ENCODE data around the gene SLC20A1. TPM values are rescaled to one million over a fixed set of nuclear protein-coding genes. Genes with fewer than 3 reads are reported as not detected.

SLC20A1 gene
- total RNA-seq, 1 experiment from 2014 or later: 154 TPM

DNA sequence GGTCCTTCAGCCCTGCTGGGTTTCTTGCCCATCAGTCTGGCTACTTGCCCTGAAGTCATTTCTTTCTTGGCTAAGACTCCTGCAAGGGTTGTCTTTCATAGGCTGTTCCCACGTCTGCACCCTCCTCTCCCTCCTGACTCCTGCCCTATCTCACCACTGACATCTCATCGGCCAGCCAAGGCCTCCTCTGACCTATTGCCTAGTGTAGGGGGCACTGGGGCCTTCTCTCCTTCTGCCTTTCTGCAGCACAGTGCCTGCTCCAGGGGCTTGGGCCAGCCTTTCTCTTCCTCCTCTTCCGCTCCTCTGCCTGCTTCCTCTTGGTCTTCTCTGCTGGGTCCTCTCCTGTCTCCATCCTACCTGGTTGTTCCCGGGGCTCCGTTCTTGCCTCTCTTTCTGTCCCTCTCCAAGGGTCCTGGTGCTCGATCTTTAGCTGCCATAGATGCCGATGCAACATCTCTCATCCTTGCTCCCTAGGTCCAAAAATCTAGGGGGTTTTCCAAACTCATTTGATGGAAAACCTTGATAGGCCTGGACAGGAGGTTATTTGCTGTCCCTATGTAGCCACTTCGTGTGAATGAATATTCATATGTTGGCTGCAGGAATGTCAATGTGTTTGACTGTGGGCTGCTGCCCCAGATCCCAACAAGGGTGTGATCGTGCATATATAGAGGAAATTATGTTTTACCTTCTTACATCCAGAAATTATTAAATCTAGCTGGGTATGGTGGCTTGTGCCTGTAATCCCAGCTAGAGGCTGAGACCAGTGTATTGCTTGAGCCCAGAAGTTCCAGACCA is 65.4 kb downstream of the SLC20A1 start (continued):
- TF ChIP-seq SP1 (IDR thresholded peaks at IDR 0.05; ENCODE audit: low read depth) (no peak), EZH2phosphoT487 (IDR thresholded peaks at IDR 0.05; ENCODE audit: borderline replicate concordance) (no peak), JUND (IDR thresholded peaks at IDR 0.05) (no peak)

DNA sequence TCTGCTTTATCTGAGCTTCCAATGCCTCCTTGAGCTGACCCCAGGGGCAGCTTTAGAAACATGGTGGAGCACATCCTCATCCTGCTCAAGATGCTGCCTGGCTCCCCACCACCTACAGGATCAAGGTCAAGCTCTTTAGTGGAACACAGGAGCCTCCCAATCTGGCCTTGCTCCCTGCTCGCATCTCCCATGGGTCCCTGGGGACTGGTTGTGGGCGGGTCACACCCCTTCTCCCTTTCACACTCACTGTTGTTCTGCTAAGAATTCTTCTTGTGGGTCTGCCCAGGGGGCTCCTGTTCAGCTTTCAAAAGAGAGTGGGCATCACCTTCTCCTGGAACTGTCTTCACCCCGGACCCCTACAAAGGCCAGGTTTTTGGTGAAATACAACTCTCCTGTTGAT is 66.7 kb downstream of the SLC20A1 start:
- no peak for ATAC-seq
- Histone ChIP-seq H3K36me3 (ENCODE audit: control insufficient read depth in 1 of 2, insufficient read depth in 2 of 2, low read length in 2 of 2) (no peaks in the 10 kb centered on the region), H3K4me3 (replicated peaks in 1 of 2; ENCODE audit: low read depth in 1 of 2, low read length in 2 of 2) (no peak overlapping the region), H3K9me2 (ENCODE audit: insufficient read depth) (no peaks in the 10 kb centered on the region), H3K27me3 (ENCODE audit: insufficient read depth, low read length) (no peaks in the 10 kb centered on the region), H3K4me2 (ENCODE audit: low read length) (no peak overlapping the region), H4K20me1 (ENCODE audit: insufficient read depth) (no peaks in the 10 kb centered on the region), H3K79me2 (ENCODE audit: insufficient read depth, low read length) (no peaks in the 10 kb centered on the region), H3K27ac (ENCODE audit: low read depth, low read length) (no peak overlapping the region), H3K4me1 (ENCODE audit: control insufficient read depth in 1 of 2, insufficient read depth in 2 of 2, low read length in 2 of 2) (peaks cover 11 to 32% of the 10 kb centered on the region in 2 experiments), H3K9me3 (ENCODE audit: control insufficient read depth in 1 of 2, insufficient read depth in 1 of 2, low read depth in 1 of 2, low read length in 2 of 2) (no peaks in the 10 kb centered on the region), H2AFZ (ENCODE audit: low read depth, low read length, poor library complexity, severe bottlenecking) (no peak overlapping the region), H3K9ac (ENCODE audit: low read length) (no peak overlapping the region)
- no peak for DNase-seq (ENCODE audit: low read depth, low spot score)
- RAD21 ChIA-PET (ENCODE audit: low non-redundant PET in 1 of 2, low total read pairs in 2 of 2, uncharacterized antibody in 2 of 2, unreplicated experiment in 2 of 2): no interaction called here
- BruUV-seq (replicated peaks): no TSS peak
- POLR2A ChIA-PET: interaction anchor here (1.0 kb wide), 1 partner anchor 81 kb away, joined by 3 read pairs; no protein-coding TSS in a partner anchor
- no peak for TF ChIP-seq YY1 (IDR thresholded peaks at IDR 0.05; ENCODE audit: extremely low read depth, insufficient replicate concordance, low read depth, low read length)
- CTCF ChIA-PET: interaction anchor here (0.5 kb wide), 1 partner anchor 15 kb away, joined by 3 read pairs; no protein-coding TSS in a partner anchor
- intact Hi-C loops (cut with micrococcal nuclease): no loop called here

DNA sequence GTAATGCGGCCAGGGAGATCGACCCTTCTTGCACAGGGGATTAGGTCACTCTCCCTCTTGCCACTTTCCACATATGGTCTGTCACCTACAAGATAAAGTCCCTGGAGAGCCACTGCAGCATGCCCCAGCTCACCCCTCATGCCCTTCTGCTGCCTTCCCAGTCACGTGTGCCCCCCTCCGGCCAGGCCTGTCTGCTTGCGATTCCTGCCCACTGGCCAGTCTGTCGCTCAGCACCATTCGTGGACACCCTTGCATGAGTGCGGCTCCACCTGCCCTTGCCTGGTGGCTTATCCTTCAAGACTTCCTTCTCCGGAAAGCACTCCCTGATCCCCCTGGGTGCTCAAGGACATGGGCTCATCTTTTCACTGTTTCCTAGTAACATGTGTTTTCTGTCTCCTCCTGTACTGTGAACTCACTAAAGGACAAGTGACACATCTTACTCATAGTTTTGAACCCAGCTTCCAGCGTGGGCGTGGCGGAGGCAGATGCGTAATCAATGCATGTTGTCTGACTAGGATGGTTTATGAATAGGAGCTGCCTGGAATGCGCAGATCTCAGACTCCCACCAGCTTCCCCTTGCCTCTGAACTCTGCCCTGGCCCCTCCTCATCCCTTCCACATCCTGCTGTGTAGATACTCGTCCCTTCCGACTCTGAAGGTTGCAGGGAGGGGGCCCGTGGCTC is 67.3 kb downstream of the SLC20A1 start:
- Histone ChIP-seq H3K4me3 (replicated peaks in 1 of 2; ENCODE audit: low read depth in 1 of 2, low read length in 2 of 2) (no peak overlapping the region), H3K79me2 (ENCODE audit: insufficient read depth, low read length) (no peaks in the 10 kb centered on the region)
- CTCF ChIA-PET: interaction anchor here (0.5 kb wide), 1 partner anchor 16 kb away, joined by 3 read pairs; no protein-coding TSS in a partner anchor

More for the DNA sequence above, 67.3 kb downstream of the SLC20A1 start:
- ChIA-PET RAD21 (ENCODE audit: low non-redundant PET in 1 of 2, low total read pairs in 2 of 2, uncharacterized antibody in 2 of 2, unreplicated experiment in 2 of 2) (no interaction called here), POLR2A (interaction anchor here (1.0 kb wide), 1 partner anchor 82 kb away, joined by 3 read pairs; no protein-coding TSS in a partner anchor)
- H3K27me3 ChIP-seq (ENCODE audit: insufficient read depth, low read length): no peaks in the 10 kb centered on the region
- H3K9ac ChIP-seq (ENCODE audit: low read length): no peak overlapping the region
- H3K27ac ChIP-seq (ENCODE audit: low read depth, low read length): no peak overlapping the region
- intact Hi-C loops (cut with micrococcal nuclease): no loop called here
- no peaks in the 10 kb centered on the region for H3K9me2 ChIP-seq (ENCODE audit: insufficient read depth)
- no TSS peak for BruUV-seq (replicated peaks)
- ATAC-seq (0 out of 2 replicates have a peak, but pooled peaks have one; percentile 22), DNase-seq (ENCODE audit: low read depth, low spot score) (no peak)
- no peak overlapping the region for H2AFZ ChIP-seq (ENCODE audit: low read depth, low read length, poor library complexity, severe bottlenecking)
- no peaks in the 10 kb centered on the region for H3K9me3 ChIP-seq (ENCODE audit: control insufficient read depth in 1 of 2, insufficient read depth in 1 of 2, low read depth in 1 of 2, low read length in 2 of 2)
- H3K4me1 ChIP-seq (ENCODE audit: control insufficient read depth in 1 of 2, insufficient read depth in 2 of 2, low read length in 2 of 2): peaks cover 11 to 32% of the 10 kb centered on the region in 2 experiments
- H3K4me2 ChIP-seq (ENCODE audit: low read length): peak overlapping the region; percentile 26
- TF ChIP-seq EGR1 (IDR thresholded peaks at IDR 0.05; ENCODE audit: low read depth) (peak; percentile 50; the same call in 1 of the 2 replicates), REST (IDR thresholded peaks at IDR 0.05; ENCODE audit: low read depth) (no peak)
- H4K20me1 ChIP-seq (ENCODE audit: insufficient read depth): no peaks in the 10 kb centered on the region
- no peaks in the 10 kb centered on the region for H3K36me3 ChIP-seq (ENCODE audit: control insufficient read depth in 1 of 2, insufficient read depth in 2 of 2, low read length in 2 of 2)
